ENCODE results near the gene PDAP1.

DNA sequence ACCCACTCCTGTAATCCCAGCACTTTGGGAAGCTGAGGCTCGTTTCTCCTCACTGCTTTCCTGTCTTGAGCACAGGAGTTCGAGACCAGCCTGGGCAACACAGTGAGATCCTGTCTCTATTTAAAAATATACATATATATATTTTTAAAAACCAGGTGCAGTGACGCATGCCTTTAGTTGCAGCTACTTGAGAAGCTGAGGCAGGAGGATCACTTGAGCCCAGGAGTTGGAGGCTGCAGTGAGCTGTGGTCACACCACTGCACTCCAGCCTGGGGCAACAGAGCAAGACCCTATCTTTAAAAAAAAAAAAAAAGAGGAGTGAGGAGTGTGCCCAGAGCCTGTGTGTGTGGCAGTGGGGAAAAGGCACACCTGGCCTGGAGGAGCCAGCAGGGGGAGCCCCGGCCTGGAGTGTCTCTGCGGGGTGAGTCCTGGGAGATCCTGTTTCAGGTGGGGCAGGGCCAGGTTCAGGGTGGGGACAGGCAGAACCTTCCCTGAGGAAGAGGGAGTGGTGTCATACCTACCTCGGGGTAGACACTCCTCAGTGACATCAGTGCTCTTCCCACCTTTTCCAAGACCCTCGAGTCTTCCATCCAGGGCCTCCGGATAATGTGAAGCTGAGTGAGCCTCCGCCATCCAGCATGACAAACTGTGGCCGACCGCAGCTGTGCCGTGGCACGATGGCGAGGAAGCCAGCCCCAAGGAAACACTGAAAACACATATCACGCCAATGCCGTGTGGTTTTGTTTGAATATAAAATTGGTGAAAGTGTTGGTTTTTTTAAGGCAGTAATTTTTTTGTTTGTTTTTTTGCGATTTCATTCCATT lies 42.9 kb downstream of the PDAP1 start:
- TF ChIP-seq, protein P1, sequence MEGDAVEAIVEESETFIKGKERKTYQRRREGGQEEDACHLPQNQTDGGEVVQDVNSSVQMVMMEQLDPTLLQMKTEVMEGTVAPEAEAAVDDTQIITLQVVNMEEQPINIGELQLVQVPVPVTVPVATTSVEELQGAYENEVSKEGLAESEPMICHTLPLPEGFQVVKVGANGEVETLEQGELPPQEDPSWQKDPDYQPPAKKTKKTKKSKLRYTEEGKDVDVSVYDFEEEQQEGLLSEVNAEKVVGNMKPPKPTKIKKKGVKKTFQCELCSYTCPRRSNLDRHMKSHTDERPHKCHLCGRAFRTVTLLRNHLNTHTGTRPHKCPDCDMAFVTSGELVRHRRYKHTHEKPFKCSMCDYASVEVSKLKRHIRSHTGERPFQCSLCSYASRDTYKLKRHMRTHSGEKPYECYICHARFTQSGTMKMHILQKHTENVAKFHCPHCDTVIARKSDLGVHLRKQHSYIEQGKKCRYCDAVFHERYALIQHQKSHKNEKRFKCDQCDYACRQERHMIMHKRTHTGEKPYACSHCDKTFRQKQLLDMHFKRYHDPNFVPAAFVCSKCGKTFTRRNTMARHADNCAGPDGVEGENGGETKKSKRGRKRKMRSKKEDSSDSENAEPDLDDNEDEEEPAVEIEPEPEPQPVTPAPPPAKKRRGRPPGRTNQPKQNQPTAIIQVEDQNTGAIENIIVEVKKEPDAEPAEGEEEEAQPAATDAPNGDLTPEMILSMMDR (IDR thresholded peaks at IDR 0.05; ENCODE audit: low read depth, low read length) = peak; percentile 53
- TF ChIP-seq EZH2phosphoT487 (IDR thresholded peaks at IDR 0.05; ENCODE audit: low read depth) = no peak

All from OCI-LY3 (cell line).